Non-pigmented ciliary epithelial cell (primary cell): ENCODE results near the gene ICAM2.
"Not testable (repeated sequence)": the region's sequence is repeated elsewhere in the genome, so short reads cannot be mapped to it uniquely, and the experiment has no call there.

Experiments used
- DNase-seq: peaks from one replicate; pipeline ENCODE4 v3.0.0-alpha.2; 2010; ENCODE audit warnings: low read depth

The ICAM2 gene

GRCh38 chr17:64009571-64010402 lies 10.6 kb downstream of the ICAM2 start:
- no peak for DNase-seq

GRCh38 chr17:64008830-64009229 lies 11.6 kb downstream of the ICAM2 start:
- no peak for DNase-seq

- no peak for DNase-seq
Observed at GRCh38 chr17:64008346-64008745, 12.1 kb downstream of the ICAM2 start.

- no peak for DNase-seq
Observed at GRCh38 chr17:64007838-64008282, 12.6 kb downstream of the ICAM2 start.

GRCh38 chr17:64007089-64007837 lies 13.2 kb downstream of the ICAM2 start:
- not testable (repeated sequence) for DNase-seq

GRCh38 chr17:64006361-64007088 lies 13.9 kb downstream of the ICAM2 start:
- DNase-seq: no peak

GRCh38 chr17:64005734-64006167 lies 14.7 kb downstream of the ICAM2 start:
- DNase-seq: no peak

GRCh38 chr17:64004903-64005733 lies 15.3 kb downstream of the ICAM2 start:
- DNase-seq: no peak

- no peak for DNase-seq
Observed at GRCh38 chr17:64004218-64004770, 16.1 kb downstream of the ICAM2 start.

- no peak for DNase-seq
Observed at GRCh38 chr17:64003526-64004121, 16.8 kb downstream of the ICAM2 start.

- DNase-seq: no peak
Observed at GRCh38 chr17:64002658-64003525, 17.5 kb downstream of the ICAM2 start.

- DNase-seq: no peak
Observed at GRCh38 chr17:64001763-64002529, 18.5 kb downstream of the ICAM2 start.

- no peak for DNase-seq
Observed at GRCh38 chr17:64001091-64001579, 19.3 kb downstream of the ICAM2 start.

- DNase-seq: no peak
Observed at GRCh38 chr17:63999680-64000531, 20.5 kb downstream of the ICAM2 start.

- no peak for DNase-seq
Observed at GRCh38 chr17:63998721-63999679, 21.4 kb downstream of the ICAM2 start.

- DNase-seq: no peak
Observed at GRCh38 chr17:63998050-63998720, 22.2 kb downstream of the ICAM2 start, which contains the start of gene PRR29. Gene PRR29 (plus strand): TSS chr17:63998351. CDS start chr17:63998365, 14 bp downstream.
